ENCODE measurements around the gene CHD1L. TPM values are rescaled to one million over a fixed set of nuclear protein-coding genes. Genes with fewer than 3 reads are reported as not detected.

The CHD1L gene
- total and polyA plus RNA-seq, 2 of the 13 experiments (the other 11 are each of a cell fraction or from before 2014, with no cell fraction given) = 74.3 to 111 TPM

GRCh38 chr1:147238053-147238902 is 4.2 kb upstream of the CHD1L start (continued):
- TF ChIP-seq POGZ (CRISPR knock-in tag; IDR thresholded peaks at IDR 0.05) (peak; percentile 64; the same call in 1 of the 2 replicates), TSC22D2 (CRISPR knock-in tag; IDR thresholded peaks at IDR 0.05; ENCODE audit: borderline replicate concordance) (peak; percentile 65; the same call in 1 of the 2 replicates), ATF3 (CRISPR knock-in tag; IDR thresholded peaks at IDR 0.05) (peak; percentile 67; the same call in 1 of the 2 replicates), ZNF326 (CRISPR knock-in tag; IDR thresholded peaks at IDR 0.05; ENCODE audit: borderline replicate concordance) (no peak), BCL6 (CRISPR knock-in tag; IDR thresholded peaks at IDR 0.05) (peak; percentile 97), ZFAT (CRISPR knock-in tag; conservative IDR thresholded peaks at IDR 0.05) (no peak), ZNF563 (CRISPR knock-in tag; IDR thresholded peaks at IDR 0.05) (no peak), ZNF256 (CRISPR knock-in tag; conservative IDR thresholded peaks at IDR 0.05) (no peak), HOXD1 (CRISPR knock-in tag; IDR thresholded peaks at IDR 0.05) (no peak), BRCA1 (CRISPR knock-in tag; IDR thresholded peaks at IDR 0.05) (no peak; the same call in 1 of the 2 replicates), ZEB1 (IDR thresholded peaks at IDR 0.05; ENCODE audit: insufficient replicate concordance, low read depth) (peak; percentile 46), ATF7 (IDR thresholded peaks at IDR 0.05) (no peak), ATF7 (CRISPR knock-in tag; IDR thresholded peaks at IDR 0.05) (no peak), ZNF274 (CRISPR knock-in tag; IDR thresholded peaks at IDR 0.05) (no peak), KLF16 (CRISPR knock-in tag; IDR thresholded peaks at IDR 0.05) (0 out of 4 replicates have a peak, but pooled peaks of 1 of the 2 experiments have one; percentile 66), ZNF260 (CRISPR knock-in tag; IDR thresholded peaks at IDR 0.05; ENCODE audit: borderline replicate concordance, low read depth) (no peak), THRA (CRISPR knock-in tag; IDR thresholded peaks at IDR 0.05; ENCODE audit: borderline replicate concordance) (peak; percentile 95), ZFP62 (CRISPR knock-in tag; IDR thresholded peaks at IDR 0.05) (no peak), ZNF383 (CRISPR knock-in tag; IDR thresholded peaks at IDR 0.05; ENCODE audit: borderline replicate concordance) (0 out of 2 replicates have a peak, but pooled peaks have one; percentile 23), JUNB (CRISPR knock-in tag; IDR thresholded peaks at IDR 0.05; ENCODE audit: borderline replicate concordance) (peak; percentile 73), RXRB (CRISPR knock-in tag; IDR thresholded peaks at IDR 0.05; ENCODE audit: borderline replicate concordance) (peak; percentile 95), SMAD3 (CRISPR knock-in tag; IDR thresholded peaks at IDR 0.05) (peak; percentile 81), ZNF619 (CRISPR knock-in tag; IDR thresholded peaks at IDR 0.05) (no peak), FOSL1 (CRISPR knock-in tag; IDR thresholded peaks at IDR 0.05; ENCODE audit: borderline replicate concordance) (peak; percentile 87; the same call in 1 of the 2 replicates), ZFY (CRISPR knock-in tag; IDR thresholded peaks at IDR 0.05) (no peak), FOXO1 (CRISPR knock-in tag; IDR thresholded peaks at IDR 0.05) (peak; percentile 96), CHD2 (IDR thresholded peaks at IDR 0.05; ENCODE audit: low read depth, low read length) (no peak), TIGD3 (CRISPR knock-in tag; IDR thresholded peaks at IDR 0.05; ENCODE audit: borderline replicate concordance) (no peak)
